Ascending aorta (tissue), 2 donors: ENCODE data around the gene CCDC188. TPM values are rescaled to one million over a fixed set of nuclear protein-coding genes. Genes with fewer than 3 reads are reported as not detected.

Experiments used
- DNase-seq, 2 donors: peaks; one replicate each; pipeline ENCODE4 v3.0.0-alpha.2; 2019; ENCODE audit warnings: low spot score in 2 of 2
- H3K27ac ChIP-seq, 2 donors: fragments of 200-600 bp; sonication (generic); one replicate each; pipeline ENCODE4 v1.5.1; 2016 to 2017; ENCODE audit warnings: mild to moderate bottlenecking in 1 of 2
- H3K27me3 ChIP-seq: fragments of 200-600 bp; sonication (generic); one replicate; pipeline ENCODE4 v1.5.1; 2017
- H3K36me3 ChIP-seq, 2 donors: fragments of 200-600 bp; sonication (generic); one replicate each; pipeline ENCODE4 v1.5.1; 2016
- H3K4me1 ChIP-seq, 2 donors: fragments of 200-600 bp; sonication (generic); one replicate each; pipeline ENCODE4 v1.5.1; 2016 to 2017; ENCODE audit warnings: mild to moderate bottlenecking in 1 of 2
- H3K4me3 ChIP-seq, 2 donors: fragments of 200-600 bp; sonication (generic); one replicate each; pipeline ENCODE4 v1.5.1; 2016 to 2017; ENCODE audit warnings: mild to moderate bottlenecking in 1 of 2
- H3K9me3 ChIP-seq, 2 donors: fragments of 200-600 bp; sonication (generic); one replicate each; pipeline ENCODE4 v1.5.1; 2016
- intact Hi-C: fragments of 100-400 bp; cut with DNase I; formaldehyde crosslinking; loops from one replicate; pipeline ENCODE4 v1.15.1; 2023
- total RNA-seq: library from RNA; depleted of rRNA; stranded (reverse); fragments of >200 nt; gene quantifications from one replicate; pipeline ENCODE4 v1.1.0, GENCODE V29; 2016
- TF ChIP-seq, protein P1 (sequence below), 3 experiments: fragments of 200-600 bp in 2 of 3; fragments of 450-650 bp in 1 of 3; sonication (generic) in 2 of 3; IDR thresholded peaks; one replicate each; pipeline ENCODE4 v1.5.1; 2016 to 2019; ENCODE audit warnings: antibody characterized with exemption in 3 of 3, mild to moderate bottlenecking in 1 of 3, moderate library complexity in 1 of 3

Gene CCDC188
- total RNA-seq, 1 donor from 2014 or later: not detected

DNA sequence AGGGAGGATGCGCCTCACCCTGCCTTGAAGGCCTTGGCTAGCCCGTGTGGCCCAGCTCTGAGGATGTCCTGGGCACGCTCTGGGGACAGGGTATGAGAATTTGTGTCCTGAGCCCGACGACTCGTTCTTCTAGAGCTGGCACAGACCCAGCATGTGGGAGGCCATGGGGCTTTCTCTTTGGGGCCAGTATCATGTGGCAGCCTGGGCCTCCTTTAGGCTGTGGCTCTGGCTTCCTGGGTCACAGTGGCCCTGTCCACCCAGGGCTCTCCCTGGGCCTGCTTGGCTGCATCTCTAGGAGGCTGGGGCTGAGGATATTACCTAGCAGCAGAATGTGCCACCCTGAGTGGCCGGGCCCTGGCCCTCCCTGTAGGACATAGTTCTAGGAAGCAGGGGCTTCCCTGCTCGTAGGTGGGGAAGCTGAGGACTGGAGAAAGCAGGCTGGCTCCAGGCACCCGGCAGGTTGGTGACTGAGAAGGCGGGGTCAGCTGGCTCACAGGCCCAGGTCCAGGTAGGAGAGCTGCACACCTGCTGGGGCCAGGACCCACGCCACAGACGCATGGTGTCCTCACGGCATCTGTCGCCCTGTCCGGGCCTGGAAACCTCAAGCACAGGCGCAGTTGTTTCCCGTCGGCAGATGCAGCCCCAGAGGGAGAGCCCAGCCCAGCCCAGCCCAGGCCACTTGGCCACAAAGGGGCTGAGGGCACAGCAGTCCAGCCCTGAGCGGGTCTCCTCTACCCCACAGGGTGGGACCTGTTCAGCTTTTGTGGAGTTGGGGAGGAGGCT, 6.8 kb downstream of the CCDC188 start:
- Histone ChIP-seq H3K9me3 (no peaks in the 10 kb centered on the region), H3K4me3 (no peak overlapping the region), H3K36me3 (peaks cover 24 to 43% of the 10 kb centered on the region in 2 donors), H3K27me3 (no peaks in the 10 kb centered on the region), H3K4me1 (no peaks in the 10 kb centered on the region), H3K27ac (no peak overlapping the region)
- DNase-seq: no peak
- intact Hi-C loops: no loop called here
- TF ChIP-seq, protein P1, sequence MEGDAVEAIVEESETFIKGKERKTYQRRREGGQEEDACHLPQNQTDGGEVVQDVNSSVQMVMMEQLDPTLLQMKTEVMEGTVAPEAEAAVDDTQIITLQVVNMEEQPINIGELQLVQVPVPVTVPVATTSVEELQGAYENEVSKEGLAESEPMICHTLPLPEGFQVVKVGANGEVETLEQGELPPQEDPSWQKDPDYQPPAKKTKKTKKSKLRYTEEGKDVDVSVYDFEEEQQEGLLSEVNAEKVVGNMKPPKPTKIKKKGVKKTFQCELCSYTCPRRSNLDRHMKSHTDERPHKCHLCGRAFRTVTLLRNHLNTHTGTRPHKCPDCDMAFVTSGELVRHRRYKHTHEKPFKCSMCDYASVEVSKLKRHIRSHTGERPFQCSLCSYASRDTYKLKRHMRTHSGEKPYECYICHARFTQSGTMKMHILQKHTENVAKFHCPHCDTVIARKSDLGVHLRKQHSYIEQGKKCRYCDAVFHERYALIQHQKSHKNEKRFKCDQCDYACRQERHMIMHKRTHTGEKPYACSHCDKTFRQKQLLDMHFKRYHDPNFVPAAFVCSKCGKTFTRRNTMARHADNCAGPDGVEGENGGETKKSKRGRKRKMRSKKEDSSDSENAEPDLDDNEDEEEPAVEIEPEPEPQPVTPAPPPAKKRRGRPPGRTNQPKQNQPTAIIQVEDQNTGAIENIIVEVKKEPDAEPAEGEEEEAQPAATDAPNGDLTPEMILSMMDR (IDR thresholded peaks at IDR 0.05): no peak

DNA sequence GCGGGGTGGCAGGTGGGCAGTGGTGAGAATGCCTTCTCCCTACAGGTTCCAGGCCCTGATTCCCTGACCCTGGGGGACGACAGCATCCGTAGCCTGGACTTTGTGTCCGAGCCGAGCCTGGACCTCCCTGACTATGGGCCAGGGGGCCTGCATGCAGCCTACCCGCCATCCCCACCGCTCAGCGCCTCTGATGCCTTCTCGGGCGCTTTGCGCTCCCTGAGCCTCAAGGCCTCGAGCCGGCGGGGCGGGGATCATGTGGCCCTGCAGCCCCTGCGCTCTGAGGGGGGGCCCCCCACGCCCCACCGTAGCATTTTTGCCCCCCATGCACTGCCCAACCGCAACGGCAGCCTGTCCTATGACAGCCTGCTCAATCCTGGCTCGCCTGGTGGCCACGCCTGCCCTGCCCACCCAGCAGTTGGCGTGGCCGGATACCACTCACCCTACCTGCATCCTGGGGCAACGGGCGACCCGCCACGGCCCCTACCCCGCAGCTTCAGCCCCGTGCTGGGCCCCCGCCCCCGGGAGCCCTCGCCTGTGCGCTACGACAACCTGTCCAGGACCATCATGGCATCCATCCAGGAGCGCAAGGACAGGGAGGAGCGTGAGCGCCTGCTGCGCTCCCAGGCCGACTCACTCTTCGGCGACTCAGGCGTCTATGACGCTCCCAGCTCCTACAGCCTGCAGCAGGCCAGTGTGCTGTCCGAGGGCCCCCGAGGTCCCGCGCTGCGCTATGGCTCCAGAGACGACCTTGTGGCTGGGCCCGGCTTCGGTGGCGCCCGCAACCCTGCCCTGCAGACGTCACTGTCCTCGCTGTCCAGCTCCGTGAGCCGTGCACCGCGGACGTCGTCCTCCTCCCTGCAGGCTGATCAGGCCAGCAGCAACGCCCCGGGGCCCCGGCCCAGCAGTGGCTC, 7.9 kb downstream of the CCDC188 start:
- Histone ChIP-seq H3K27me3 (no peaks in the 10 kb centered on the region), H3K4me1 (peaks cover 3 to 7% of the 10 kb centered on the region in 2 donors), H3K27ac (no peak overlapping the region), H3K36me3 (peaks cover 24 to 43% of the 10 kb centered on the region in 2 donors), H3K9me3 (no peaks in the 10 kb centered on the region), H3K4me3 (no peak overlapping the region)
- intact Hi-C loops: no loop called here
- DNase-seq: no peak
- TF ChIP-seq, protein P1 (IDR thresholded peaks at IDR 0.05): no peak

DNA sequence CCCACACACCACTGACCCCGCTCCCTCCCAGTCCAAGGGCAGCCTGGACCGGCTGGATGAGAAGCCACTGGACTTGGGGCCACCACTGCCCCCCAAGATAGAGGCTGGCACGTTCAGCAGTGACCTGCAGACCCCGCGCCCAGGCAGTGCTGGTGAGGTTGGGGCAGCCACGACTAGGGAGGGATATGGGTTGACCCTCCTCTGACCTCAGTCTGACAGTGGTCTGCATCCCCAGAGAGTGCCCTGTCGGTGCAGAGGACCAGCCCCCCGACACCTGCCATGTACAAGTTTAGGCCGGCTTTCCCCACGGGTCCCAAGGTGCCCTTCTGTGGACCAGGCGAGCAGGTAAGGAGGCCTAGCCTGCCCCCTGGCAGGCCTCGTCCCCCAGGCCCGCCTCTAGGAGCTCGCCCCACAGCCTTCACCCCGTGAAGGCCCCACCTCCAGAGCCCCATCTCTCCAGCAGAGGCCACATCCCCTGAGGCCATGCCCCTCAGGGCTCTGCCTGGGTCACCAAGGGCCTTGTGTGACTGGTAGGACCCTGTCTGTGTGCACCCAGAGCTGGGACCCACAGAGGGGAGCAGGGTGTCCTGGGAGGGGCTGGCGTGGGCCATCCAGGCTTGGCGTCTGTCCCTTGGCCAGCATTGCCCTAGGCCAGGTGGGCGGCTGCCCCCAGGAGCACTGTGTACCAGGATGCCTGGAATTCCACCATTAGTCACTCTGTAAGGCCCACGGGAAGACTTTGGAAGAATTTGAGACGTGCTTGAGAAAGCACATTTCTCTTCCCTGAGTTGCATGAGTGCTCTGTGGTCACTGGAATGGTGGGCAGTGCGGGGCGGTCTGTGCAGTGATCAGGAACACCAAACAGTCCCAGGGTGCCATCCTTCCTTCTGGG, 9.4 kb downstream of the CCDC188 start:
- Histone ChIP-seq H3K4me3 (no peak overlapping the region), H3K27me3 (no peaks in the 10 kb centered on the region), H3K9me3 (no peaks in the 10 kb centered on the region), H3K36me3 (peaks cover 24 to 43% of the 10 kb centered on the region in 2 donors), H3K27ac (no peak overlapping the region), H3K4me1 (peaks cover 14 to 22% of the 10 kb centered on the region in 2 donors)
- TF ChIP-seq, protein P1 (IDR thresholded peaks at IDR 0.05): no peak
- intact Hi-C loops: no loop called here
- DNase-seq: no peak

DNA sequence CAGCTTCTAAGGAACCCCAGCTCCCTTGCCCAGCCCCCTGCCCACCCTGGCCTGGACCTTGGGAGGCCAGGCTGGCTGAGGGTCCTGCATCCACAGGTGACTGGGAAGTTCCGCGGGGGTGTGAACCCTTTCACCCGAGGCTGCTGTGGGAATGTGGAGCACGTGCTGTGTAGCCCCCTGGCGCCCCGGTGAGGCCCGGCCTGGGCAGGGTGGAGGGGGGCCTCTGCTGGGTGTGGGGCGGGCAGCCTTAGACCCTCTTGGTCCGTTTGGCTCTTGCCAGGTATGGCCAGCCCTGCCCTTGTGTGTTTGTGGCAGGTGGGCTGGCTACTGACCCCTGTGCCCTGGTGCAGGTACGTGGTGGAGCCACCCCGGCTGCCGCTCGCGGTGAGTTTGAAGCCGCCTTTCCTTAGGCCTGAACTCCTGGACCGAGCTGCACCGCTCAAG, 10.3 kb downstream of the CCDC188 start:
- Histone ChIP-seq H3K27me3 (no peaks in the 10 kb centered on the region), H3K4me1 (peaks cover 18 to 30% of the 10 kb centered on the region in 2 donors), H3K4me3 (no peak overlapping the region), H3K27ac (no peak overlapping the region), H3K36me3 (peaks cover 23 to 43% of the 10 kb centered on the region in 2 donors), H3K9me3 (no peaks in the 10 kb centered on the region)
- intact Hi-C loops: no loop called here
- TF ChIP-seq, protein P1 (IDR thresholded peaks at IDR 0.05): no peak
- DNase-seq: no peak

DNA sequence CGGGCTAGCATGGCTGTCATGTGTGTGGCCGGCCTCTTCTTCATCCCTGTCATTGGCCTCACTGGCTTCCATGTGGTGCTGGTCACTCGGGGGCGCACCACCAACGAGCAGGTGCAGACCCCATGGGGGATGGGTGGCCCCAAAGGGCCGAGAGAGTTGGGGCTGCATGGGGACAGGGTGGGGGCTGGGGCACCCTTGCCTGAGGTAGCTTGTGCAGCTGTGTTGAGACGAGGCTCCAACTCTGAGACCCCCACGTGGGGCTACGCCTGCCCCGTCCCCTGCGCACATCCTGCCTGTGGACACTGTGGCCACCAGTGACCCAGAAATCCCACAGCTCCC, 10.8 kb downstream of the CCDC188 start:
- TF ChIP-seq, protein P1 (IDR thresholded peaks at IDR 0.05): no peak
- no peak for DNase-seq
- peaks cover 18 to 38% of the 10 kb centered on the region in 2 donors for H3K36me3 ChIP-seq
- intact Hi-C loops: no loop called here
- H3K27me3 ChIP-seq: no peaks in the 10 kb centered on the region
- H3K4me3 ChIP-seq: no peak overlapping the region
- no peak overlapping the region for H3K27ac ChIP-seq
- no peaks in the 10 kb centered on the region for H3K9me3 ChIP-seq
- H3K4me1 ChIP-seq: peaks cover 21 to 35% of the 10 kb centered on the region in 2 donors
